SH-SY5Y (cell line): ENCODE measurements around the gene UBE2H.

Source experiments
- GATA2 ChIP-seq: IDR thresholded peaks from 2 replicates; pipeline ENCODE4 v1.6.1; 2011; ENCODE audit warnings: mild to moderate bottlenecking, low read depth, low read length
- GATA3 ChIP-seq: IDR thresholded peaks from 2 replicates; pipeline ENCODE4 v1.6.1; 2011; ENCODE audit warnings: low read depth, mild to moderate bottlenecking, low read length, moderate library complexity

DNA sequence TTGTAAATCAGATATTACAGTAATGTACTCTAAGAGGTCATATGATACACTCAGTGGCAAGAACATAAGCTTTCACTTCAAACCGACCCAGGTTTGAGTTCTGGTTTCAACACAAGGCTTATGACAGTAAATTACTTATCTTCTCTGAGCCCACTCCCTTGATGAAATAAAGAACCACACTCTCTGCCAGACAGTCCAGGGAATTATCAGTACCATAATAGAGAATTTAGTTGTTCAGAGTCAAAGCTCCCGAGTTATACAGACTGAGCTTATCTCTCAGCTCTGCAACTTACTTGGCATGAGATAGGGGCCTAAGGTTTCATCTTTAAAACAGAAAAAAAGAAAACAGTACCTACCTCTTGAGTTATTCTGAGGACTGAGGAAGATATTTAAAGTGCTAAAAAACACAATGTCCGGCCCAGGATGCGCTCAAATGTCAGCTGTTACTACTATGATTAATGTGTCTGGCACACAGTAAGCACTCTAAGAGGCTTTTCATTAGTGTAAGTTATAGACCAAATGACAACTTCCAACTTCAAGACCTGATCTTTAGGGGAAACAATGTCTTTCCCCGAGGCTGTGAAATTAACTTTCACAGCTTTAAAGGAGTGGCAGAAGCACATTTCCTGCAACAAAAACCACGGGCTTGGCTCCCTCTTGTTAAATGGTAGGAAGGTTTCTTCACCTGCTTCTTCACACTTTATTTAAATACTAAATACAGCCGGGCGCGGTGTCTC, 38.1 kb downstream of the UBE2H start:
- TF ChIP-seq GATA2 (no peak), GATA3 (no peak)
